HG03439 (cell line): ENCODE results near the gene SORCS2.

Experiments
- ATAC-seq: cut with Tn5 transposase; IDR thresholded peaks from one replicate; pipeline ENCODE4 v1.9.1; 2021; ENCODE audit warnings: mild to moderate bottlenecking, moderate library complexity; ENCODE audit not compliant: unreplicated experiment

The SORCS2 gene

GRCh38 chr4:7384003-7384928, 191.9 kb downstream of the SORCS2 start:
- ATAC-seq: no peak

DNA sequence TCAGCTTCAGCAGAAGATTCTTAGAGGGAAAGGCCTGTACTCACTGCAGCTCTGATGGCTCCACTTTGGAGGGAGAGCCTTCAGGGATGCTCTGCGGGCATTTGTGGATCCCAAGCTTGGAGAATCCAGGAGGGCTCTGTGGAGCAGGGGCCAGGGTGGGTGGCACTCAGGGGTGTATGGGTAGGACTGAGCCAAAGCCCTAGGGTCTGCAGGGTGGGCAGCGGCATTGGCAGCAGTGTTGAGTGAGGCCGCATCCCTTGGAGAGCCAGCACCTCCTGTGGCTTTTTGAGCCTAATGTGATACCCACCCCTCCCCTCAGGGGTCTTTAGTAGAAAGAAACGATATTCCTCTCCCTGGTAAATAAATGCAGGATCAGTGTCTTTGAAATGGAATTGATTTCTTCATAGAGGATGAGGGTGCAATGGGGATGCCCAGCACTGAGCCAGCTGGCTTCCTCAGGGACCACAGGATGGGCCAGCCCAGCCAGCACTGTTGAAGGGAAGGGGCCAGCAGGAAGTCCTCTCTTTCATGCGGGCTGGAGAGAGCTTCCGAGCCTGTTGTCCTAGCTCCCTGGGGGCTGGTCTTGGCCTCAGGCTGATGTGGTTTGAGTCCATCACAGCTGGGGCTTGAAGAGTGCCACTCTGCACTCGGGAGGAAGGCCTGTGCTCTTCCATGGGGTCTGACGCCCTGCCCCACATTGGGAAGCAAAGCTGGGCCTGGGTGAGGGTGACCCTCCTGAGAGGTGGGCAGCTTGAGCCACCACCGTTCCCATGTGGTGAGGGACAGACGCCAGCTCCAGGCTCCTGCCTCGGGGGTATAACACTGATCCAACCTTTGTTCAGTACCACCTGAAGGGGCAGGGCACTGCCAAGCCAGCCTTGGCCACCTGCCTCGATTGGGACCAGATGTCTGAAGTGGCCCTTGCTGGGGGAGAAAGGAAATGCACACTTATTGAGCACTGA, 192.9 kb downstream of the SORCS2 start:
- ATAC-seq: no peak

DNA sequence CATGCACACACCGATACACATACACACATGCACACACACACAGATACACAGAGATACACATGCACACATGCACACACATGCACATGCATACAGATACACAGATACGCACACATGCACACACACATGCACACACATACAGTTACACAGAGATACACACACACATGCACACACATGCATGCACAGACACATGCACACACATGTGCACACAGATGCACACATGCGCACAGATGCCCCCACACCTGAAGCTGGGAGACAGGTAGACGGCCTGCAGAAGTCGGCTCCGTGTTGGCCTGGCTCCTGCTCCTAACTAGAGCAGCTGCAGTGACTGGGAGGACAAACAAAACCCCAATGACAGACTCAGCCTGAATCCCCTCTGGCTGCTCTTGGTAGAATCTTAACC, 195.6 kb downstream of the SORCS2 start:
- no peak for ATAC-seq

DNA sequence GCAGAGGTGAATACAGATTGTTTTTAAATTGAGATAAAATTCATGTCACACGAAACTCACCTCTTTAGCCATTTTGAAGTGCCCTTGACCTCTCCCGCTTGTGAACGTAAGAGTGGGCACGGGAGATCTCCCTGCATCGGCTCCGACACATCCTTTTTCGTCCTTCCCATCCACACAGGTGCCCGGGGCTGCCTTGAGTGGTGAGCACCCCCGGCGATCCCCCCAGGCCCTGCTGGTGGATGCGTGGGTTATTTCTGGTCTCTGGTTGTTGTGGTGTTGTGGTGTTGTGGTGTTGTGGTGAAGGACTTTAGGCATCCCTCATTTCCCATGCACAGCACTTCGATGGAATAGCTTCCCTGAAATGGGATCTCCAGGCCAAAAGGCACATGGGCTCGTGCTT, 196.3 kb downstream of the SORCS2 start:
- no peak for ATAC-seq

- no peak for ATAC-seq
Observed at GRCh38 chr4:7389101-7389701, 196.9 kb downstream of the SORCS2 start.

GRCh38 chr4:7389719-7390118, 197.4 kb downstream of the SORCS2 start:
- no peak for ATAC-seq

DNA sequence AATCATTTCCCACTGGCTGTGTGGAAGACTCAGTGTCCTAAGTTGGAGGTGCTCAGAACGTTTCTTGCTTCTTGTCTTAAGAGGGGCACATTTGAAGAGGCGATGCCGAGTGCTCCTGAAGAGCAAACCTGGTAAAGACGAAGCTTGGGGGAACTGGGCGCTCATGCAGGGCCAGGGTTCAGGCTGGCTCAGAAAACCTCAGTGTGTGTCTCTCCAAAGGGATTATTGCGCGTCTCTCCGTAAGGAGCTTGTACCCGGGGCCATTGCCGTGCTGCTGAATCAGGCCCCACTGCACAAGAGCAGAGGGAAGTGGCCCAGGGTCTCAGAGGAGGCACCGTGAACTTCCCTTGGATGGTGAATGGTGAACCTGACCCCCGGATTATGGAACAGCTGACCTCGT, 198.0 kb downstream of the SORCS2 start:
- ATAC-seq: no peak

GRCh38 chr4:7390906-7391636, 198.7 kb downstream of the SORCS2 start:
- no peak for ATAC-seq

DNA sequence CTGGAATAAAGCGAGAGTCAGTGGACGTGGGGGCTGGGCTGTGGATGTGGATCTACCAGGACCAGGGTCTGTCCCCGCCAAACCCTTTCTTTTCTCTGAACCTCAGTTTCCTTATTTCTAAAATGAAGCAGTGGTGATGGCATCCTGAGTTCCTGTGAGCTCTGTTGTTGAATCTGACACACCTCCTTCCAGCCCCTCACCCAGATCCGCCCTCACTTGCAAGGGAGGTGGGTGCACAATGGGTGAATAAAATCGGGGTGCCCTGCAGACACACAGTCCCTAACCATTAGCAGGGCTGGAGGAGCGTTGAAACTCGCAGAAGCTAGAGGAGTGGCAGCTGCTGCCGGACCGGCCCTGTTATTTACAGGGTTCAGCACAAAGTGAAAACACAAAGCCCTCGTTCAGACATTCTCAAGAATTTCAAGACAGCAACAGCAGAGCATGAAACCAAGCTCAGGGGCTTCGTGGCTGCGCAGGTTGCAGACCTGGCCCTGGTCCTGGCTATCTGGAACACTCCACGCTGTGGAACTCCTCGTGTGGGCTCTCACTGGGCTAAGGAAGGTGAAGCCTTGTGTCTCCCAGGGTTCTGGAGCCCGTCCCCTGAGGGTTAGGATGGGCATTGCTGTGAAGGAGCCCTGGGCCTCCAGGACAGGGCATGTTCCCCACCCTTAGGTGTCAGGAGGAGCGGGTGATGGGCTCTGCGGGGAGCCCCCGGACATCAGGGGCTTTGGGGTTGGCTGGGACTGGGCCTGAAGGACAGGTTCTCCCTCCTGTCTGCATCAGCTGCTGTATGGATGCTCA, 199.5 kb downstream of the SORCS2 start:
- ATAC-seq: no peak

- no peak for ATAC-seq
Observed at GRCh38 chr4:7392438-7393421, 200.4 kb downstream of the SORCS2 start.

DNA sequence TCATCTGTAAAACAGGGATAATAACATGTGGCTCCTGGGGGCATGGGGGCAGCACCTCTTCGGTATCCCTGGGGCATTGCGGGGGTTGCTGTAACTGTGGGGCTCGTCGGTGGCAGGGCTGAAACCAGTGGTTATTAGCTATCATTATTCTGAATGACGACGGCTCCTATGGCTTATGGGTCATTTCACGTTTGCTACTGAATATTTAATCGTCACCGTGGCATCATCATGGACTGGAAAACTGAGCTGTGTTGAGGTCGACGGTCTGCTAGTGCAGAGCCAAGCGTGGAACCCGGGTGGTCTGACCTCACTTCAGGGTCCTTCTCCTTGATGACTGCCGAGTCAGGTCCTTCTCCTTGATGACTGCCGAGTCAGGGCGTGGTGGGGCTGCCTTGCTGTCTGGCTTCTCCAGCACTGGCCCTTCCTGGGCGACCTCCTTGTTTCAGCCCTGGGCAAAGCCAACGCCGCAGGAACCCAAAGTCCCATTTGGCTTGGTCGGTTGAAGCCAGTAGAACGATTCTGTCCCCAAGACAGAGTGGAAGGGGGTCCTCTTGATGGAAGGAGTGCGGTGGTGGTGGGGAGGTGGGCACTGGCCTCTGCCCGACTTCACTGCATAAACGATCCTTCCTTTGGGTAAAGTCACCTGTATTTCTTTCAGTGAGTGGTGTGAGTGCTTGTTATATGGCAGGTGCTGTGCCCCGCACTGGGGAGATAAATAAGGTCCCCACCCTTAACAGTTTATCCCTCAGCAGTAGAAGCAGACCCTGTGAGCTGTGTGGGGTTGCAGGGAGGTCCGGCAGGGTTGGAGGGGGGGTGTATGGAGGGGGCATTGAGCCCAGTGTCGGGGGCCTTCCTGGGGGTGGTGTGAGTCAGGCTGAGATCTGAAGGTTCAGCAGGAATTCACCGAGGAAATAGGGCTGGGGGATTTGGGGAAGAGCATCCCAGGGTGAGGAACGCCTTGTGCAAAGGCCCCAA, 201.6 kb downstream of the SORCS2 start:
- no peak for ATAC-seq

- no peak for ATAC-seq
Observed at GRCh38 chr4:7394681-7395451, 202.5 kb downstream of the SORCS2 start.

- no peak for ATAC-seq
Observed at GRCh38 chr4:7395645-7396044, 203.3 kb downstream of the SORCS2 start.

- ATAC-seq: no peak
Observed at GRCh38 chr4:7396186-7396910, 204.0 kb downstream of the SORCS2 start.

DNA sequence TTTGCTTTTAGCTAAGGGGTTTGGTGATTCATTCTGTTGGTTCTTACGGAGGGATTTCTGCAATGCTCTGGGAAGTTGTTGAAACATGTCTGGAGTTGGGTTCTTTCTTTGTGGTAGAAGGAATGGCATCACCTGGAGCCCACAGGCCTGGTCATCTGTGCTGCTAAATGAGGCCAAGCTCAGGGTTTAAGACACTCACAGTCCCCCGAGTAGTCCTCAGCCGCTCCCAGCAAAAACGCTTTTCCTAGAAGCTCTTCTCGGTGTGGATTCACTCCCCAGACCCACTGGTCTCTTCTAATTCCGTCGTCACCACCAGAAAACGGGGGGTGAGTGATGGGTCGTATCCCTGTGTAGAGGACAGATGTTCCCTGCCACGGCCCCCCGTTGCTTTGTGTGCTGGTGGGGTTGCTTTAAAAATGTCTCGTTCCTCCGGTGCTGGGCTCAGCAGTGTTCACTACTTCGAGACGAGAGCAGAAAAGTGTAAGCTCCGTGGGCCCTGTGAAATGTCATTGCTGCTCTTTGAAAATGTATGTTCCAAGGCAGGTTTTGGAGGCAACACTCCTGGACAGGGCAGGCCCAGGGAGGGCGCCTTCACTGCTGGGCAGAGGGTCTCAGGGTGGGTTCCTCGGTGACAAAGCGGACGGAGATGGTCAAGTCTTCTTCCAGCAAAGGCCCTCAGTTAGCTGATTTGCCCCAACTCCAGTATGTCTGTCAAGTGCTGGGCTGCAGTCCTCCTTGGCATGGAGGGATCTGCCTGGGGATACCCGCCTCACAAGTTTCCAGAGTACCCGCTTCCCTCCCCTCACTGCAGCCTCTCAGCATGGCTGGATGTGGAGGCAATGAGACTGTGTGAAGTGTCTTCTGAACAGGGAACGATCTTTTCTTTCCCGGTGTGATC, 205.1 kb downstream of the SORCS2 start:
- no peak for ATAC-seq
